GM18868 (cell line): ENCODE measurements around the gene PTPRG.
"Not testable (repeated sequence)": the region's sequence is repeated elsewhere in the genome, so short reads cannot be mapped to it uniquely, and the experiment has no call there.

Source experiments
- ATAC-seq: cut with Tn5 transposase; IDR thresholded peaks from one replicate; pipeline ENCODE4 v1.9.1; 2021; ENCODE audit warnings: mild to moderate bottlenecking, moderate library complexity; ENCODE audit not compliant: unreplicated experiment

The PTPRG gene

DNA sequence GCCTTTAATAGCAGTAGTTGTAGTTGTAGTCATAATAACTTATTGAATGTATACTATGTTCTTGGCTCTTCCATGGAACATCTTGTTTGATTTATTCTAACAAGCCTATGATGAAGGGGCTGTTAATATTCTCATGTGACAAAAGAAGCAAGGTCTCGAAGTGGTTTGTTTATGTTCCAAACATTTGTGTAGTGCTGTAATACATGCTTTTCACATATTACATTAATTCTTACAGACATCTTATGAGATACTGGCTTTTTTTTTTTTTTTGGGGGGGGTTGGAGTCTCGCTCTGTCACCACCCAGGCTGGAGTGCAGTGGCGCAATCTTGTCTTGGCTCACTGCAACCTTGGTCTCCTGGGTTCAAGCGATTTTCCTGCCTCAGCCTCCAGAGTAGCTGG is 252.3 kb downstream of the PTPRG start:
- no peak for ATAC-seq

- ATAC-seq: no peak
Measured at GRCh38 chr3:61814674-61815073, 253.3 kb downstream of the PTPRG start.

DNA sequence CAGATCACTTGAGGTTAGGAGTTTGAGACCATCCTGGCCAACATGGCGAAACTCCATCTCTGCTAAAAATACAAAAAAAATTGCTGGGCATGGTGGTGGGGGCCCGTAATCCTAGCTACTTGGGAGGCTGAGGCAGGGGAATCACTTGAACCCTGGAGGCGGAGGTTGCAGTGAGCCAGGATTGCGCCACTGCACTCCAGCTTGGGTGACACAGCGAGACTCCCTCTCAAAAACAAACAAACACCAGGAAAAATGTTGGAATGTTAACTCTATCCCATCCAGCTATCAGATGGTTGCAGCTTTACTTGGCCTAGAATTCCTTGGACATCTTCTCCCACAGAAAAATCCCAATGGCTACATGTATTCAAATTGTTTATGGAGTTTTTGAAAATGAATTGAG is 254.9 kb downstream of the PTPRG start:
- not testable (repeated sequence) for ATAC-seq

DNA sequence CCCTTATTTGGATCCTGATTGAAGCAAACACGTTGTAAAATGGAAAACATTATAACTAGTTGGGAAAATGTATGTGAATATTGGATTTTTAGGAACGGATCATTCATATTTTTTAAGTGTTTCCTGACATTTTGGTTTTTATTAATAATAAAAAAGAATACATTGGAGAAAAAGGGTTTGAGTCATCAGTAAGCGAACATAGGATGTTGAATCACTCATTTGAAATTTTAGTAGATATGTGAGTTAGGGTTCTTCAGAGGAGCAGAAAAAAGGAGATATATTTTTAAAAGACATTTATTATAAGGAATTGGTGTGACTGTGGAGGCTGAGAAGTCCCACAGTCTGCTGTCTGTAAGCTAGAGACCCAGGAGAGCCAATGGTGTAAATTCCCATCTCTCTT is 258.5 kb downstream of the PTPRG start:
- no peak for ATAC-seq

DNA sequence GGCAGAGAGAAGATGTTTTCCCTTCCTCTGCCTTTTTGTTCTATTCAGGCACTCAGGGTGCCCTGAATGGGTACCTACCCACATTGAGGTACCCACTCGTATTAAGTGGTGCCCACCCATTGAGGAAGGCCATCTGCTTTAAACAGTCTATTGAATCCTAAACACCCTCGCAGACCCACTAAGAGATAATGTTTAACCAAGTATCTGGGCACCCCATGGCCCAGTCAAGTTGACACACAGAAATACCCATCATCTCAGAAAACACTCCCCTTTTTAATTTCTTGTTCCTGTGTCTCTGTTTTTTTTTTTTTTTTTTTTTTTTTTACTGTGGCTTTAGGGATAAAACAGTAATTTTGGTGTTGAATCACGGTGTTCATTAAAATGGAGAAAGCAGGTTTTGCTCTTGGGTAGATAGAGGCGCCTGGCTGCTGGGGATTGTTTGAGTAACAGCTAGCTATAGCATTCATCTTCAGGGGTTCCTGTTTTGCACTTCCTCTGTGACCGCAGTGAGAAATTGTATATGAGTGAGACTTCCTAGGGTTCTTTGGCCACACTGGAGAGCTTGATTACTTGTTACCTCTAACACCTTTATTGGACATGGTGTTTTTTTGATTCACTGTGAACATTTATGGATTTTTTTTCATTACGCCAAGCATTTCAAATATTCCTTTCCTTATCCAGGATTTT is 259.1 kb downstream of the PTPRG start:
- no peak for ATAC-seq

DNA sequence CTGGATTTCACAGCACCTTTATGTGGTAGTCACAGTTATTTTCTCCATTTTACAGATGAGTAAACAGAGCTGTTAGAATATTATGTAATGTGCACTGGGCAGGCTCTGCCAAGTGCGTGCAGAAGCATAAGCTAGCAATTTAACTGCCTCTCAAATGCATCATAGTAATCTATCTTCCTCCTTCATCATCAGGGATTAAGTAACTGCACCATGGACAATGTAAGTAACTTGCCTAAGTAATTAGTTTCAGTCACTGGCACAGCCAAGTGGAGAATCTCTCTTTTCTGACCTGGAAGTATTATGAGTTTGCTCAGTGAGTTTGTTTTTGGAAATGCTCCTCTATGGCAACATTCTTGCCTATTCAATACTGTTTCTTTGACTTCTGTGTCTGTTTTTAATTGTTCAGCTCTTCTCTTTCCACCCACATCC is 260.5 kb downstream of the PTPRG start:
- no peak for ATAC-seq

- ATAC-seq: no peak
Measured at GRCh38 chr3:61822588-61822987, 261.2 kb downstream of the PTPRG start.

DNA sequence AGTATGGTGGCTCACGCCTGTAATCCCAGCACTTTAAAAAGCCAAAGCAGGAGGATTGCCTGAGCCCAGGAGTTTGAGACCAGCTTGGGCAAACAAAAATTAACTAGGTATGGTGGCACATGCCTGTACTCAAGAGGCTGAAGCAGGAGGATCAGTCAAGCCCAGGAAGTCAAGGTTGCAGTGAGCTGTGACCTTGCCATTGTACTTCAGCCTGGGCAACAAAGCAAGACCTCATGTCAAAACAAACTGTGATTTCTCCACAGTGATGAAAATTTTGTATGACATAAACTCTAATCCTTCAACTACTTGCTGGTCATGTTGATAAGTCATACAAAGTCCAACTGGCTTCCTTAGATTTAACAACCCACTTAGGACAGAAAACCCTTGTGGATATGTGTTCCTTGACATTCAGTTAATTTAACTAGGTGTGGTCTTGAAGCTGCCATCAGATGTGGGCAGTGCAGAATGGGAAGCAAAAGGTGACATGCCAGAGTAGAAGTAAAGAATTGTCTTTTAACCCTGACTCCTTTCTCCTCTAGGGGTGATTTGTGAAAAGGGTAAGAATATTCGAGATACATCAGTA is 263.3 kb downstream of the PTPRG start:
- ATAC-seq: no peak

DNA sequence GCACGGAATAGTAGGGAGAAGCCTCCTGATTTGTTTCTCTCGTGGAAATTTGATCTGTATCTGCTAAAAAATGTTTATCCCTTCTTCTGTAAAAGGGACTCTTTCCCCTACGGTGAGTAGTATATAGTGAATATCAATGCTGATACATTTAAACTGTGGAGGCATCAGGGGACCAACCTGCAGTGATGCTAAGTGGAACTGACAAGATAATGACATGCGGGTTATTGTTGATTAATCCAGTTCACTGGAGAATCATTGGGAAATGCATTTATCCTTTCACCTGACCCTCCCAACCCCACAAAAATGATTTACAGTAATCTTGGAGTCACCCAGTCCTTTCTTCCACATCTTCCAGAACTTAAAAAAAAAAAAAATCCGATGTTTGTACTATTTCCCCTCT is 264.8 kb downstream of the PTPRG start:
- no peak for ATAC-seq

DNA sequence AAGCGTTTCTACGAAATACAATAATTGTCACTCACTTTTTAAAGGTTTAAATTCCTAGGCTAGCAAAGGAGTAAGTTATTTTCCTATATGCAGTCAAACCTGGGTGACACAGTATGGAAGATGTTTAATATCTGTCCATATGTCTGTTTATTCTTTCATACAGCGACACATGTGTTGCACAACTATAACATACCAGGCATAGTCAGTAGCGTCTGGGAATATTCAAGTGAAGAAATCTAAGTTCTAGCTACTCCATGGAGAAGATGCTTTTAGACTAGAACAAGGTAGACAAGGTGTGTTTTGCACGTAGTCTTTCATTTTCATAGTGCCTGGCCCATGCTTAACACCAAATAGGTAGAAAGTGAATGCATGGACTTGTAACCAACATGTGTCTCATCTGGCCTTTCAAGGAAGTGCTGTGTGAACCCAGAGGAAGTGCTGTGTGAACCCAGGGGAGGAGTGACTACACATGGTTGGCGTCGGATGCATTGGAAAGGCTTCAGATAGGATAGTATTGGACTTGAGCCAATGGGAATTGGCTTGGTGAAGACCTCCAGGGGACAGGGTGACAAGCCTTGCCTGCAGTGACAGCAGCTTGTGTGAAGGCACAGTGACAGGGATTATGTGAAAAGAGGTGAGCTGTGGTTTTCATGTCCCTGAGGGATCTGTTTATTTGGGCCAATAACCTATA is 267.0 kb downstream of the PTPRG start:
- no peak for ATAC-seq

DNA sequence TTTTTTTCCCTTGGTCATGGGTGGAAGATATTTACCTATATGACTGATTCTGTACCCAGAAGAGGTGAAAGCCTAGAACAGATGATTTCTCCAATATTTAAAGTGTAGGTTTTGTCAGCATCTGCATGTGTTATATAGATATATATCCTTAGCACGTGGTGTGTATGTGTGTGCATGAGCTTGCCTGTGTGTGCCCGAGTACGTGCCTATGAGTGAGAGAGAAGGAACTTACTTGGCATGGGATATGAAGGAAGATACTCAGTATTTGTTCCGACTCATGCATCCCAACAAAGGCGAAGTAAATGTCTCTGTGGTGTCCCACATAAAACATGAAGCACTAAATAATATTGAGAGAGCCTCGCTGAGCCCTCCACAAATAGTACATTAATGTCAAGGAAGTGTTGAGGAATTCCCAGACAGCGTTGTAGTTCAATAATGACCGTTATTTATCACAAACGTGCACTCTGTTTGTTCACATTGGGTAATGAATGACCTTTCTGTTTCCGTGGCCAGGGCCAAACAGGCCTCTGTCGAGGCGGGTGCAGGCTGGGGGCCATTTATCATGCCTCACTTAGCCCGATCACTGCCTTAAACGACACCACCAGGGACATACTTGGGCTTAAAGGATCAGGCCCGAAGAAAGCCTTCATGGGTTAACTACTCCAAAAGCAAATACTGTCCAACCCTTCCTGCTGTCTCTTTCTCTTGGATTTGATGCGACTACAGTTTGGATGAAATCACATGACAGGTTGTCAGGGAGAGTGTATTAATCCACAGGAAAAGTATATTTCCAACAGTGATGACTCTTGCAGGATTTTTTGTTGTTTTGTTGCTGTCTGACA is 267.7 kb downstream of the PTPRG start:
- no peak for ATAC-seq

GRCh38 chr3:61829722-61830350 is 268.5 kb downstream of the PTPRG start:
- ATAC-seq: no peak

GRCh38 chr3:61831973-61832372 is 270.6 kb downstream of the PTPRG start:
- ATAC-seq: no peak

GRCh38 chr3:61832375-61833229 is 271.2 kb downstream of the PTPRG start:
- no peak for ATAC-seq

DNA sequence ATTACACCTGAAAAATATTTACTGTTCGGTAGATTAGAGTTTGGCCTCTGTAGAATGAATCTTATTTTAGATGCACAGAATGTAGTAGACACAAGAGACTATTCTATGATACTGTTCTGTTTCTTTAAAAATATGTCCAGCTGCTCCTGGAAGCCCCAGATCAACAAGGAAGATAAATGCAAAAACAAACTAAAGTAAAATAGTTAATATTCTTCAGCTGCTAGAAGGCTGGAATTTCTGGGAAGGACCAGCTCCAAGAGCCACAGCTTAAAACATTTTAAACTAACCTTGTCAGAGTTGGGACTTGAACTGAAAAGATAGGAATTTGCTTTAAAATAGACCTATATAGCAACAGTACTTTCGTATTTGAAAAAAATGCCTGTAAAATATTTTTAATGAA is 277.9 kb downstream of the PTPRG start:
- no peak for ATAC-seq

DNA sequence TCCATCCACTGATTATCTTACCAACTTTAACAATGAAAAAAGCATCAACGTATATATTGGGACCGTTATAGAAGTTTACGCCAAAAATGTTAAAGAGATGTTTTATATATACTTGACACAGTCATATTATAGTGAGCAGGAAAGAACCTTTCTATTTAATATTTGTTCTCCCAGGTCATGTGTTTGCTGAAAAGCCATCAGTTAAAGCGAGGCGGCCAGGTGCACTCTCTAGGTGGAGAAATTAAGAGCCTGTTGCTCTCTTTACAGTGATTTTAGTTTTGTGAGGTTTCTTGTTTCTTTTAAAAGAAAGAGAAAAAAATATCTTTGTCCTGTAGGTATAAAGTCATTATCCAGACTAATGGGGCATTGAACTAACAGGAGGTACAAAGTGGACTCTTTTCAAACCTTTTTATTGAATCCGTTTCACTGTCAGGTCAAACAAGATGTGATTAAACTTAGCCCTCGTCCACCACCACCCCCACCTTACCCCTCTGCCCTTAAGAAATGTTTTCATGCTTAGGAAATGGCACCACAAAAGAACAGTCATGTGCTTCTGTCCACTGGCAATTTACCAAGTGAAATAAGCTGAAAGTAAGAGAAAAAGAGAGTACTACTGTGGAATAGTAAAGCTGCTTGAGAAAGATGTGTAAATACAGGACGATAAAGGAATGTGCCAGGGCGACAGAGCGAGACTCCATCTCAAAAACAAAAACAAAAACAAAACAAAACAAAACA is 279.9 kb downstream of the PTPRG start:
- ATAC-seq: no peak

DNA sequence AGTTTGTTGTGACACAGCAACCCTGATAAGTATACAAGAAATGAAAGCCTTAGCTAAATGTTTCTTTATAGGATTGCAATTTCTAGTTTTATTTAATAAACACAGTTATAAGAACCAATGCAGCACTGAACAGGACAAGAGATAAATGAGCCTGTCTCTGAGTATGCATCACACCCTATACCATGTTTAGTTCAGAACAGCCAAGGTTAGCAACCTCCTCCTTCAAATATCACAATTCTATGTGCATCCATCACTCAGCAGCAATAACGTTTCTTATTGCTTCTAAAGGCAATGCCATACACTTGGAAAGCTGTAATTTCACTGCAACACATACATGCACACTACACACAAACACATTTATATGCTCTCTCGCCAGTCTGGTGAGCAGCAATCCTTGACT is 280.6 kb downstream of the PTPRG start:
- no peak for ATAC-seq

GRCh38 chr3:61844346-61844745 is 283.0 kb downstream of the PTPRG start:
- no peak for ATAC-seq

DNA sequence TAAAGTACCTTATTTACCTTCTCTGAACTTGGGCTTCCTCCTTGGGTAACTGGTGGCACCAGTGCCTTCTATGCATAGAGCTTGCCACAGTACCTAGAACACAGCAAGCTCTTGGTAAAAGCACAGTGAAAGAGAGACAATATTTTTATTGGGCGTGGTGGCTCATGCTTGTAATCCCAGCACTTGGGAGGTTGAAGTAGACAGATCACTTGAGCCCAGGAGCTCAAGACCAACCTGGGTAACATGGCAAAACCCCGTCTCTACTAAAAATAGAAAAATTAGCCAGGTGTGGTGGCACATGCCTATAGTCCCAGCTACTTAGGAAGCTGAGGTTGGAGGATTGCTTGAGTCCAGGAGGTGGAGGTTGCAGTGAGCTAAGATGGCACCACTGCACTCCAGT is 285.1 kb downstream of the PTPRG start:
- ATAC-seq: no peak
